GM19351 (cell line): ENCODE measurements around the gene BLCAP.

Source experiments
- ATAC-seq: cut with Tn5 transposase; IDR thresholded peaks from one replicate; pipeline ENCODE4 v1.9.1; 2021; ENCODE audit warnings: mild to moderate bottlenecking, moderate library complexity; ENCODE audit not compliant: unreplicated experiment

BLCAP gene

DNA sequence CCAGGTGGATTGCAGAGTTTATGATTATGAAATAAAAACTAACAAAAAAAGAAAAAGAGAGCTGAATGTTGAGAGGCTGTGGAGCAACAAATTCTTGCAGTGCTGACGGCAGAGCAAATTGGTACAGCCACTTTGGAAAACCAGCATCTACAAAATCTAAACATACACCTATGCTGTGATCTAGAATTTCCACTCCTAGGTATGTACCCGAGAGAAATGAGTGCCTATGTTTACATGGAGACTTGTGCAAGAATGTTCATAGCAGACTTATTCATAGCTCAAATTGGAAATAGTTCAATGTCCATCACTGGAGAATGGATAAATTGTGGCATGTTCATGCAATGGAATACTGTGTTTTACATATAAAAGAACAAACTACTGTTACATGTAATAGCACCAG, 3.0 kb upstream of the BLCAP start:
- no peak for ATAC-seq

- ATAC-seq: no peak
These were observed 2.4 kb upstream of the BLCAP start for GRCh38 chr20:37529968-37530600.

DNA sequence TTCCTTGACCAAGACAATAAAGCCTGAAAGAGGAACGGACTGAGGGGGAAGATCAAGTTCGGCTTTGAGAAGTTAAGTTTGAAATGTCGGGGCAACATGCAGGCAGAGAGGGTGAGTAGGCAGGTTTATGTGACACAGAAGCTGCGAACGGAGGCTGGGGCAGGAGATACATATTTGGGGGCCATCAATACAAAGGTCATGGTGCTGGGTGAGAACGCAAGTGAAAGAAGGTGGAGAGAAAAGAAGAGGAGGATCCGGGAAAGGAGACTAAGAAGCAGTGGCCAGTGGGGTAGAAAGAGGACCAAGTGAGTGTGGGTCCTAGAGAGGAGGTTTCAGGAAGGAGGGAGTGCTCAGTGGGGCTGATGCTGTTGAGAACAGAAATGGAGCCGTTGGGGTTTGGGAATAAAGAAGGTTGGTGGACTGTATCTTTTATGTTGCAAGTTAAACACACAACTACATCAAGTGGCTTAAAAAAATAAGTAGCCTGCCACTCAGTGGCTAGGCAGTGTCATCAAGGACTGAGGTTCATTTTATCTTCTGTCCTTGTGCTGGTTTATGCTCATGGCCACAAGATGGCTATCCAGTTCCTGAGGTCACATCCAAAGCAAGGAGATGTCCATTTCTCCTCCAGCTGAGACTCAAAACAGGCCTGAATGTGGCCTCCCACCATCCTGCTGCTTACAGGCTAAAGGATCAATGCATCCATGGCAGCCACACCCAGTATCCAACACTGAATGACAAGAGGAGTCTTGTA, 1.7 kb upstream of the BLCAP start:
- ATAC-seq: no peak

DNA sequence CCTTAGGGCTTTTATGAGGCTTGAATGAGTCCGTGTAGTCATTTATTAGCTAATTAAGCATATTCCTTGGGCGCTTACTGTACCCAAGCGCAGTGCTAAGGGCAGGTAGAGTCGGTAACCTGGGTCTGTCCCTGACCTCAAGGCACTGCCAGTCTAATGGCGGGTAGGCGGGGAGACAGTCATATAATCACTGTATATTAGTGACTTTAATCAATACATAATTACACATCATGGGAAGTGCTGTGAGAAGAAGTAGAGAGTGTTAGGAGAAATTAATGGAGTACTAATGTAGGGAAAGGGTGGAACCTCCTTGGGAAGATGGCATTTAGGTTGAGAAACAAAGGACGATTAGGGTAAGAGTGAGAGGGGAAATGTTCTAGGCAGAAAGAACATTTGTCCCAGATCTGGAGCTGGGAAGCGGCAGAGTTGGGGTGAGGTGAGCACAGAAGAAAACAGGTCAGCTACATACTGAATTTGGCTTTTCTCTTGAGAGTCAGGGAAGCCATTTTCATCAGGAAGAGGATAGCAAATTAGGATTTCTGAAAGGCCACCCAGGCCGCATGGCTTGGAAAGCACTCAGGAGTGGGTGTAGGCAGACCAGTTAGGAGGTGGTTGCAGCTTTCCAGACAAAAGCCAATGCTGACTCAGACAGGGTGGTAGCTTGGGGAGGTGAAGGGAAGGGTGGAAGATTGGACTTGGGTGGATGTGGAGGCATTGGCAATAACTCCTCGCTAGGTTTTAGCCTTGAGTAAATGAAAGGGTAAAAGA, 954 bp upstream of the BLCAP start:
- no peak for ATAC-seq

- ATAC-seq: no peak
These were observed 638 bp downstream of the BLCAP start for GRCh38 chr20:37526839-37527637.

- ATAC-seq: no peak
These were observed 1.3 kb downstream of the BLCAP start for GRCh38 chr20:37526238-37526838.

DNA sequence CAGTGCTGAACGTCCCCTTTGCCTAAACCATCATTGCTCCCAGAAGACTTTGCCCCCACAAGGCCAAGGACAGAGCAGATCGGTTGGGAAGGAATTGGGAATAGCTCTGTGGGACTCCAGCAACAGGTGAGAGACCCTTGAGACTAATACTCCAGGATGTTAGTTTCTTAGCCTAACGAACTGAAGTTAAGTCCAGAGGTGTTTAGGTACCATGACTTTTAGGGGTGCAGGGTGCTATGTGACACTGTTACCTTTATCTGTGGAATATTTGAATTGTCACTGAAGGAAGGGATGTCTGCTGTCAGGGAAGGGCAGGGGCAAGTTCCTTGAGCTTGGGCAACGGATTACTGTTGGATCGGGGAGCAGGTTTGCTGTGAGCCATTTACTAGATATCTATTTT, 1.9 kb downstream of the BLCAP start:
- no peak for ATAC-seq

GRCh38 chr20:37524859-37525708, 2.6 kb downstream of the BLCAP start:
- no peak for ATAC-seq

DNA sequence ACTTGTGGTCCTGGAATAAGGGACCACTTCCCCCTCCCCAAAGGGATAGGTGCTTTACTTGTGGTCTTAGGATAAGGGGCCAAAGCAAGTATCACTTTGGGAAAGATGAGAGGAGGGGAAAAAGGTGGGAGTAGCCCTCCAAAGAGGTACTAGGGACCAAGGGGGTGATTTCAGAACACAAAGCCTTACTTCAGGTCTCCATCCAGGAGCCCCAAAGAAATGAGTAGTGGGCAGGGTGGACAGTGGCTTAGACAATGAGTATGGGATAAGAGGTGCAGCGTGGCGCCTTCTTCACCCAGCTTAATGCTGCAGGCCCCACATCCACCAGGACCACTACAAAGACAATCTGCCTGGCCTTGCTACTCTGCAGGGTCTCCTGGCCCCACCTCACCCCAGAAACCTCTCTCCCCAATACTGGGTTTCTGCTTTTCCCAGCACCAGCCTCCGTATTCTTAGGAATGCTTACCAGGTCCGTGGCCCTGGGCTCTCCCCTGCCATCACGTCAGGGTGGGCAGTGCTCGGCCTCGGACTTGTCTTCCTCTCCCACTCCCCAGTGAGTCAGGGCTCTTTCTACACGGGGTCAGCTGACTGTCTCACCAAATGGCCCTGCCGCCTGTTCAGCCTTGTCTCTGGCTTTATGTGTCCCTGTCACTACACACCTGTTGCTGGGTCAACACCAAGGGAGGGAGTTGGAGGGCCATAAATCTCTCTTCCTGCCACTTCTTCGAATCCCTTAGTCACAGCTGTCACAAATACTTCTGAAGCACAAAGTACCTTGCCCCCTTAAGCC, 3.6 kb downstream of the BLCAP start:
- ATAC-seq: no peak

GRCh38 chr20:37523012-37523391, 4.7 kb downstream of the BLCAP start:
- no peak for ATAC-seq

DNA sequence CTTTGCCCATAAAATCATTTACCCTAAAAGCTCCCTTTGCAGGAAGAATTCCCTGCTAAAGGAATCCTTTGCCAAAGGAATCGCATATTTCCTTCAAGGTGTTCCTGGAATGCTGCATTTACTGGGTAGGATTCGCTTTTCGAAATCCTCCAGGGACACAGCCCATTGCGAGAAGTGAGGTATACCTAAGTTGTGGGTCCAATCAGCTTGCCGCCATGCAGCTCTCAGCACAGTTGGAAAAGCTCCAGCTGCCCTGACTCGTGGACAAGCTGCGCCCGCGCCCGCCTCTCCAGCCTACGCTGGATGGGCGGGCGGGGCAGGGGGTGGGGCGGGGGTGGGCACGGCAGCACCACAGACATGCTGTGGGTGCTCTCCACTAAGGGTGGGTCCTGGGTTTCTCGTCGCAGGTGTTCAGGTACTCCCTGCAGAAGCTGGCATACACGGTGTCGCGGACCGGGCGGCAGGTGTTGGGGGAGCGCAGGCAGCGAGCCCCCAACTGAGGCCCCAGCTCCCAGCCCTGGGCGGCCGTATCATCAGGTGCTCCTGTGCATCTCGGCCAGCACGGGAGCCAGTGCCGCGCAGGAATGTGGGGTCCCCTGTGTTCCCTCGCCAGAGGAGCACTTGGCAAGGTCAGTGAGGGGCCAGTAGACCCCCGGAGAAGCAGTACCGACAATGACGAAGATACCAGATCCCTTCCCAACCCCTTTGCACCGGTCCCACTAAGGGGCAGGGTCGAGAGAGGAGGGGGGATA, 5.2 kb downstream of the BLCAP start:
- ATAC-seq: no peak

GRCh38 chr20:37521061-37521771, 6.5 kb downstream of the BLCAP start, which contains the start of gene NNAT:
Gene NNAT (plus strand): TSS chr20:37521250. CDS start chr20:37521332, 82 bp downstream.
- ATAC-seq: no peak

DNA sequence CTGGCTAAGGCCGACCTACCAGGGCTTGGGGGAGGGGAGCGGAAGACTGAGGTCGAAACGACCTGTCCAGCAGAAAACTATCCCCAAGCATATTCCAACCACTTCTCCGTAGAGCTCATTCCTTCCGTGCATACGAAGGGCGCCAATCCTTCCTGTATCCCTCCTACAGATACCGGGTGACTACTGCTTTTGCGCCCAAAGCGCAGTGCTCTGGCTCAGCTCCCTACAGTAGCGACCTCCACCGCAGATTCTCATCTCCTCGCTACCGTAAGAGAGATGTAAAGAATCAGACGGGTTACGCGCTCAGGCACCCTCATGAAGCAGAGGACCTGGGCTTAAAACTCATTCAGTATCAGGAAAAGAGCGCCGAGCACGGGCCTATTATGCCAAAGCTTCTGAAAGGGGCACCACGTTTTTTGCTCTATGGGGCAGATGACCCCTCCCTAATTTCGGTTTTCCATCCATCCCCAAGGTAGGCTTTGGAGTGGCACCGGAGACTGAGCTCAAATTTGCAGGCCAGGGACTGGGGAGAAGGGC, 7.2 kb downstream of the BLCAP start:
- no peak for ATAC-seq

- no peak for ATAC-seq
These were observed 7.9 kb downstream of the BLCAP start for GRCh38 chr20:37519508-37520418.

DNA sequence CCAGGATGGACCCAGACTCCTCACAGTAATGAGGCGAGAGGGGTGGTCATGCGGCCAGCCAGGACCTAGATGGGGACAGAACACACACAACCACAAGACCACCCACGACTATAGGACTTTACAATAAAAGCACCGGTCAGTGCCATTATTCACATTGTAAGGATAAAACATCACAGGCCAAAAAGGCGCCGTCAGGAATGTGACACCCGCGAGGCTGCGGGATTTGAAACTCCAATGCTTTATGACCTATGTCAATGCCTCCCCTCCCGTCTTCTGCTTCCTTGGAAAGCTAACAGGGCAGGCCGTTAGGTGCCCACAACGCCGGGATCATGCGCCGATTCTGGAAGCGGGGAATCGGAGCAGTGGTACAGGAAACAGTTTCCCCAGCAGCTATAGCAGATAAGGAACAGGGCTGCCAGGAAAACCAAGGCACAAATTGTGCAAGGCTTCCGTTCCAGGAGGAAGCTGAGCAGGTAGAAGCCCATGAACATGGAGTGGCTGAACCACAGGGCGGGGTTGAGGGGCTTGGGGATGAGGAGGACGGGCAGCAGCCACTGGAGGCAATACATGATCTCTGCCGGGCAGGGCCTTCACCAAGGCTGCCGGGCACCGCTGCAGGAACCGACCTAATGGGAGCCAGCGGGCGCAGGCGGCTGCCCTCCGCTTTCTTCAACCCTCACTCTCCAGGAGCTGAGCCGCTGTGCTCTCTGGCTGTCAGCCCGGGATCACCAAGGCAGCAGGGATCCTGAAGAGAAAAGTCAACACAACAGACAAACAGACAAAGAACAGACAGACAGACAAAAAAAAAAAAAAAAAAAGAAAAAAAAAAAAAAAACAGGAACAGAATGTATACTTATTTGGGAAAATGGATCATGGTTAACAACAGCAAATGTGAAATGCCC, 8.8 kb downstream of the BLCAP start:
- ATAC-seq: no peak
